ENCODE data around the gene TMEM167B.

- TF ChIP-seq RXRA (IDR thresholded peaks at IDR 0.05; ENCODE audit: insufficient read depth, low read depth, low read length) = no peak
- no peak for TF ChIP-seq CTCF (IDR thresholded peaks at IDR 0.05; ENCODE audit: control extremely low read depth in 1 of 3, insufficient read depth in 1 of 3, low read depth in 1 of 3, low read length in 3 of 3)
- TF ChIP-seq CHD2 (IDR thresholded peaks at IDR 0.05; ENCODE audit: low read length) = no peak
- TF ChIP-seq SP2 (IDR thresholded peaks at IDR 0.05; ENCODE audit: low read length) = no peak
- TF ChIP-seq POLR2A (IDR thresholded peaks at IDR 0.05; ENCODE audit: control extremely low read depth in 1 of 2, low read depth in 2 of 2, low read length in 2 of 2) = no peak
- no peak for TF ChIP-seq ZNF274 (IDR thresholded peaks at IDR 0.05; ENCODE audit: borderline replicate concordance, extremely low read depth, low read length)
- no peak for TF ChIP-seq MAFK (IDR thresholded peaks at IDR 0.05; ENCODE audit: low read depth, low read length)
- TF ChIP-seq MAX (IDR thresholded peaks at IDR 0.05) = no peak
- no peak; a peak in 1 of 4 replicates for TF ChIP-seq SIN3A (conservative IDR thresholded peaks at IDR 0.05 in 1 of 2, IDR thresholded peaks at IDR 0.05 in 1 of 2; ENCODE audit: low read depth in 1 of 2, low read length in 2 of 2)
- TF ChIP-seq EP300 (IDR thresholded peaks at IDR 0.05; ENCODE audit: borderline replicate concordance in 1 of 2, low read depth in 2 of 2, low read length in 2 of 2) = no peak
These were observed 49.5 kb upstream of the TMEM167B start for GRCh38 chr1:109040989-109041620.

Measured in H1 (cell line).